Cardiac ventricle fibroblast (primary cell): ENCODE data around the gene ADAD2. TPM values are rescaled to one million over a fixed set of nuclear protein-coding genes. Genes with fewer than 3 reads are reported as not detected.

Source experiments
- total RNA-seq: library from RNA; depleted of rRNA; stranded (reverse); fragments of >200 nt; gene quantifications from 2 replicates; pipeline ENCODE4 v1.2.3, GENCODE V29; 2015

The ADAD2 gene
- not detected in 2 replicates for total RNA-seq

DNA sequence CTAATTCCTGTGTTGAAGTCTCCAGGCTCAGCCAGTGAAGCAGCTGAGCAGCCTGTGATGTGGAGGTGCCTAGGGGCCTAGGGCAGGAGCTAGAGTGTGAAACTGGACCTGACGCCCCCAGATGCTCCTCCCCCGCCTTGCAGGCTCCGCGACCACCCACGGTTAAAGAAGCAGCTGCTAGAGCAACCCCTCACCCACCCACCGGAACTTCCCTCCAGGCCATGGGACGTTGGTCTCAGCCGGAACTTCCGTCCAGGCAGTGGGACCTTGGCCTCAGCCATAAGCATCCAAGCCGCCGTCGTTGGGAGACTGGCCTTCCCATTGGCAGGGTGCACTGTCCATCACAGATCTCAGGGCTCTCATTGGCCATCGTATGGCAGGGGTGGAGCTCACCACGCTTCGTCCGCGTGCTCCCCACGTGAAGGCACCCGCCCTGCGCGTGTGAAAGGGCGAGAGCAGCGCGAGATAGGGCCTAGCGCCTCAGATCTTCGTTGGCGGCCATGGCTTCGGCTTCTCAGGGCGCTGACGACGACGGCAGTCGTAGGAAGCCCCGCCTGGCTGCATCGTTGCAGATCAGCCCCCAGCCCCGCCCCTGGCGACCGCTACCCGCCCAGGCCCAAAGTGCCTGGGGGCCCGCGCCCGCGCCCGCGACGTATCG is at the start of gene ADAD2:
Gene ADAD2 (plus strand): TSS at position 427 of the 658 bp plus-strand sequence. CDS start 74 bp downstream, at position 501.

DNA sequence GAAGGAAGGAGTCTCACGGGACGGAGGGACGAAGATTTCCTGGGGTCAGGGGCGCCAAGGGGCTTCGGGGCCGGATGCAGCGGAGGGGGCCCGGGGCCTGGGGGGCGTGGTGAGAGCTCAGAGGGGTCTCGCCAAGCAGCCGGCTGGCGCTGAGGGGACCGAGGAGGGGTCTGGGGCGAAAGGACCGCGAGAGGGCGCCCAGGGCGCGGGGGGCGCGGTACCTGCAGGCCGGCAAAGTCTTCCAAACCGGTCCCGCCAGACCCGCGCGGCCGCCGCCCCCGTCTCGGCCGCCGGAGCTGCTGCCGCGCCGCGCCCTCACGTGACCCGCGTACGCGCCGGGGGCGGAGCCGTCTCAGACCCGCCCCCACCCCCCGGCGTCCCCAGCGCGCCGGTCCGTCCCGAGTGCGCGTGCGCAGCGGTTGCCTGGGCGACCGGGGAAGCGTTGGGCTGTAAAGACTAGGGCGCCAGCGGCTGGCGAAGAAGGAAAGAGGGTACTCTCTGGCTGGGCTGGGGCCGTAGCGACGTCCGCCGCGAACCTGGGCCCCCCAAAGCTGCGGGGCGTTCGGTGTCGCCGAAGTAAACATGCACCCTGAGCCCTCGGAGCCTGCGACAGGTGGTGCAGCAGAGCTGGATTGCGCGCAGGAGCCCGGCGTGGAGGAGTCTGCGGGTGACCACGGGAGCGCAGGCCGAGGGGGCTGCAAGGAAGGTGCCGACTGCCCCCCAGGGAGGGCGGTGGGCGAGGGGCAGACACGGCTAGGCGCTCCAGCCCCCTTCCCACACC is 45.9 kb upstream of the ADAD2 start, which contains the start of the genes DNAAF1 and HSDL1:
Gene DNAAF1 (plus strand): TSS at position 450 of the 781 bp plus-strand sequence. CDS start 133 bp downstream, at position 583.
Gene HSDL1 (minus strand): TSS at position 319 of the 781 bp plus-strand sequence. CDS start 13,856 bp downstream, outside the sequence.

DNA sequence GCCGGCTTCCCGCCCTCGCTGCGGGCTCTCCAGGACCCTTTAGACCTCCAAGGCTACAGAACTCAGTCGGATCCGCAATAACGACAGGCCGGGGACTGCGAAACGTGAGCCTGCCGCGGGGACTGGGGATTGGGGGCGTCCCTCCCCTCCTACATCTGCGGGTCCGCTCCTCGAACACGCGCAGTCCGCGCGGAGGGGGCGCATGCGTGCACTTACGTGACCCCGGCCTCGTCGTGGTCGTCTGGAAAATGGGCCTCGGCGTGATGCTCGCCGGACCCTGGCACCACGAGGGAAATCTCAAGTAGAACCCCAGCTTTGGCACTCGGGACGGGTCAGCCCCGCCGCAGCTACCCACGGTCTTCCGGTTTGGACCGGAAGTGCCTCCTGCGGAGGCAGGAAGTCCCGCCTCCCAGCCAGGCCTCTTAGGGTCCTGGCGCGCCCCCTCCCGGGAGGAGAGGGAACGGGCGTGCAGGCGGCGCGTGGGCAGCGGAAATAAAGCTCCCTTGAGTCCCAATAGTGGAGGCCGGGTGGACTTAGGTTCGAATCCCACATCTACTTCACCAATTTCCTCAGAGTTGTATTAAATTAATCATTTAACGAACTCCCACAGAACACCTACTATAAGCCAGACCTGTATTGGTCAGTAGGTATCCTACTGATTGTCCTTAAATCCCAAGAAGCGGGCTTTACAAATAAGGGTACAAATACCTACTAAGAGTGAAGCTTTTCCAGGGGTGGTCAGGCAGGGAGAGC is 4.1 kb upstream of the ADAD2 start, which contains the start of gene TAF1C:
Gene TAF1C (minus strand): TSS at position 373 of the 753 bp plus-strand sequence. CDS start 2,069 bp downstream, outside the sequence.

DNA sequence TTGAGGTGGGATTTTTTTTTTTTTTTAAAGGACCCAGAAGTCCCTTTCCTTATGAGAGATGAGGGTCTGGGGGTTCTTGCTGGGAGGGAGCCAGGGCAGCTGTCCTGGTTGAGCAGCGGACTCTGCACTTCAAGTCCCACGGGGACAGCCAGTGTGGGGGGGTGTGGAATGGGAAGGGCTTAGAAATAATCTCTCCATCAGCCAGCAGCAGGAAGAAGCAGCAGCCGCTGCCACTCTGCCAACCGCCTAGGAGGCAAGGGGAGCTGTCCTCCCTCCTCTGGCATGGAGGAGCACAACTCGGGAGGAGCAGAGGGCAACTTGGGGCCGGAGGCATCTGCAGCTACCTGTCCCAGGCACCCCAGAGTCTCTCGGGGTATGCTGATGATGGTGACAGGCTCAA is 49.0 kb downstream of the ADAD2 start, which contains the start of gene KCNG4:
Gene KCNG4 (minus strand): TSS at position 104 of the 400 bp plus-strand sequence. CDS start 2,527 bp downstream, outside the sequence.

Other genes with a start within 250 kb of the ADAD2 start
- 10.2 and 10.7 TPM in 2 replicates for gene OSGIN1, start 237.9 kb upstream of the ADAD2 start, total RNA-seq
- not detected in 2 replicates for gene NECAB2, start 222.9 kb upstream of the ADAD2 start, total RNA-seq
- not detected in 2 replicates for gene SLC38A8, start 148.4 kb upstream of the ADAD2 start, total RNA-seq
- gene MBTPS1, start 74.2 kb upstream of the ADAD2 start, total RNA-seq, result 80.7 and 81.0 TPM in 2 replicates
- 8.2 and 9.0 TPM in 2 replicates for gene HSDL1, start 46.0 kb upstream of the ADAD2 start, total RNA-seq
- gene DNAAF1, start 45.8 kb upstream of the ADAD2 start, total RNA-seq, result not detected in 2 replicates
- gene TAF1C, start 4.1 kb upstream of the ADAD2 start, total RNA-seq, result 11.4 and 14.3 TPM in 2 replicates
- not detected in 2 replicates for gene KCNG4, start 48.9 kb downstream of the ADAD2 start, total RNA-seq
- 0.10 TPM in 1 of 2 replicates, not detected in the other for gene WFDC1, start 103.7 kb downstream of the ADAD2 start, total RNA-seq
- gene ATP2C2, start 177.4 kb downstream of the ADAD2 start, total RNA-seq, result not detected in 2 replicates